CD4-positive, alpha-beta T cell (primary cell): ENCODE measurements around the gene CD4. TPM values are rescaled to one million over a fixed set of nuclear protein-coding genes. Genes with fewer than 3 reads are reported as not detected.

Source experiments
- ATAC-seq: fragments of 200-7000 bp; cut with Tn5 transposase; one replicate; pipeline ENCODE4 v1.10.0; 2022; ENCODE audit warnings: mild to moderate bottlenecking; ENCODE audit not compliant: poor library complexity
- CTCF ChIA-PET: fragments of 350-600 bp; sonication (Branson Sonifier 250); formaldehyde crosslinking; loops from one replicate; lab custom pipeline; 2021; ENCODE audit warnings: antibody characterized with exemption, inconsistent platforms; lab: Charles Lee
- POLR2A ChIA-PET: fragments of 350-600 bp; sonication (Branson Sonifier 250); formaldehyde crosslinking; loops from one replicate; lab custom pipeline; 2021; ENCODE audit warnings: antibody characterized with exemption, inconsistent platforms; lab: Charles Lee
- DNase-seq, 14 experiments: peaks; one replicate each; pipeline ENCODE4 v3.0.0-alpha.2; 2013 to 2020; ENCODE audit warnings: mixed read lengths in 2 of 14
- H3K27ac ChIP-seq, 2 donors: one replicate each; pipeline versions ENCODE4 v1.5.1 to v1.7.0; 2013; ENCODE audit warnings: low read length in 2 of 2, low read depth in 1 of 2, mild to moderate bottlenecking in 1 of 2
- H3K27me3 ChIP-seq, 2 experiments: 1 replicate in 1 of 2; 2 replicates in 1 of 2; pipeline versions ENCODE4 v1.6.1 to v1.7.0; 2013; ENCODE audit warnings: low read length in 2 of 2, control low read depth in 1 of 2, mild to moderate bottlenecking in 1 of 2, moderate library complexity in 1 of 2; ENCODE audit not compliant: insufficient read depth in 2 of 2, control insufficient read depth in 1 of 2
- H3K36me3 ChIP-seq: one replicate; pipeline ENCODE4 v1.6.1; 2013; ENCODE audit warnings: low read length, control low read depth; ENCODE audit not compliant: insufficient read depth
- H3K4me1 ChIP-seq: one replicate; pipeline ENCODE4 v1.6.1; 2013; ENCODE audit warnings: low read length, control low read depth; ENCODE audit not compliant: insufficient read depth
- H3K4me3 ChIP-seq: one replicate; pipeline ENCODE4 v1.5.1; 2013; ENCODE audit warnings: mild to moderate bottlenecking, low read length, moderate library complexity
- H3K9me3 ChIP-seq, 2 experiments: 1 replicate in 1 of 2; 2 replicates in 1 of 2; pipeline versions ENCODE4 v1.6.1 to v1.7.0; 2013; ENCODE audit warnings: low read length in 2 of 2, mild to moderate bottlenecking in 2 of 2, control low read depth in 1 of 2, moderate library complexity in 1 of 2; ENCODE audit not compliant: control insufficient read depth in 1 of 2, insufficient read depth in 1 of 2
- H3K27ac Mint-ChIP-seq: one replicate; pipeline ENCODE4 v1.8.0; 2020; ENCODE audit warnings: mixed read lengths
- H3K27me3 Mint-ChIP-seq: one replicate; pipeline ENCODE4 v1.8.0; 2021; ENCODE audit warnings: mixed read lengths
- H3K36me3 Mint-ChIP-seq: one replicate; pipeline ENCODE4 v1.8.0; 2021; ENCODE audit warnings: low read depth, mixed read lengths
- H3K4me1 Mint-ChIP-seq: one replicate; pipeline ENCODE4 v1.8.0; 2021; ENCODE audit warnings: low read depth, mixed read lengths
- H3K4me3 Mint-ChIP-seq: one replicate; pipeline ENCODE4 v1.8.0; 2020; ENCODE audit warnings: mild to moderate bottlenecking, mixed read lengths
- H3K9me3 Mint-ChIP-seq: one replicate; pipeline ENCODE4 v1.8.0; 2020; ENCODE audit warnings: mixed read lengths
- CTCF ChIP-seq: fragments of 200-600 bp; IDR thresholded peaks from one replicate; pipeline ENCODE4 v1.8.0; 2022; ENCODE audit warnings: antibody characterized with exemption, mild to moderate bottlenecking
- intact Hi-C, 2 experiments: fragments of 100-400 bp; cut with DNase I in 1 of 2; cut with micrococcal nuclease in 1 of 2; formaldehyde crosslinking; loops; one replicate each; pipeline versions ENCODE4 v1.15.1 to v1.9.0; 2023 to 2025; cut with DNase I, micrococcal nuclease
- total RNA-seq, 174 experiments: library from RNA in 2 of 174; stranded (reverse) in 2 of 174; gene quantifications; one replicate each; pipeline ENCODE4 v1.2.3 and lab custom pipeline; 2021 to 2026

The CD4 gene
- total RNA-seq, 2 experiments from 2014 or later: 134 to 136 TPM

GRCh38 chr12:6757028-6757690 is 32.2 kb upstream of the CD4 start:
- no peak overlapping the region for H3K27ac Mint-ChIP-seq
- H3K4me3 ChIP-seq: no peak overlapping the region
- intact Hi-C loops: no loop called here
- no peaks in the 10 kb centered on the region for H3K9me3 Mint-ChIP-seq
- H3K9me3 ChIP-seq: no peaks in the 10 kb centered on the region
- DNase-seq: no peak
- no peak for TF ChIP-seq CTCF
- no peaks in the 10 kb centered on the region for H3K36me3 ChIP-seq
- ChIA-PET CTCF (interaction anchor here (1.8 kb wide), 1 partner anchor 10 kb away, joined by 6 read pairs; no protein-coding TSS in a partner anchor), POLR2A (no interaction called here)
- peaks cover 17% of the 10 kb centered on the region for H3K4me1 ChIP-seq
- H3K36me3 Mint-ChIP-seq: peaks cover 6% of the 10 kb centered on the region
- H3K27me3 Mint-ChIP-seq: no peaks in the 10 kb centered on the region
- H3K27ac ChIP-seq: no peak overlapping the region
- no peak for ATAC-seq
- no peak overlapping the region for H3K4me3 Mint-ChIP-seq
- peaks cover 12% of the 10 kb centered on the region for H3K4me1 Mint-ChIP-seq
- peaks cover 0 to 3% of the 10 kb centered on the region in 2 experiments for H3K27me3 ChIP-seq

- intact Hi-C loops: no loop called here
Measured at GRCh38 chr12:6758506-6759095, 30.7 kb upstream of the CD4 start.

GRCh38 chr12:6759741-6760140 is 29.6 kb upstream of the CD4 start:
- Histone ChIP-seq H3K27ac (no peak overlapping the region), H3K27me3 (peaks cover 0 to 4% of the 10 kb centered on the region in 2 experiments), H3K4me3 (no peak overlapping the region), H3K9me3 (no peaks in the 10 kb centered on the region), H3K4me1 (peaks cover 10% of the 10 kb centered on the region), H3K36me3 (no peaks in the 10 kb centered on the region)
- TF ChIP-seq CTCF: no peak
- no peak overlapping the region for H3K4me3 Mint-ChIP-seq
- H3K27ac Mint-ChIP-seq: no peak overlapping the region
- POLR2A ChIA-PET: interaction anchor here (0.6 to 0.9 kb wide), 2 partner anchors 20 to 113 kb away, joined by 4 read pairs; no protein-coding TSS in a partner anchor
- no peaks in the 10 kb centered on the region for H3K36me3 Mint-ChIP-seq
- H3K4me1 Mint-ChIP-seq: peaks cover 8% of the 10 kb centered on the region
- intact Hi-C loops: no loop called here
- CTCF ChIA-PET: interaction anchor here (0.6 to 1.0 kb wide), 3 partner anchors 15 to 75 kb away, joined by 3 to 5 read pairs (median 3); no protein-coding TSS in a partner anchor
- ATAC-seq (no peak), DNase-seq (no peak)
- H3K27me3 Mint-ChIP-seq: peaks cover 9% of the 10 kb centered on the region
- no peaks in the 10 kb centered on the region for H3K9me3 Mint-ChIP-seq

More at GRCh38 chr12:6758506-6759095, 30.7 kb upstream of the CD4 start:
- Histone ChIP-seq H3K9me3 (no peaks in the 10 kb centered on the region), H3K27ac (no peak overlapping the region), H3K36me3 (no peaks in the 10 kb centered on the region), H3K4me3 (no peak overlapping the region), H3K4me1 (peaks cover 4% of the 10 kb centered on the region), H3K27me3 (peaks cover 0 to 3% of the 10 kb centered on the region in 2 experiments)
- POLR2A ChIA-PET: interaction anchor here (0.9 kb wide), 1 partner anchor 21 kb away, joined by 4 read pairs; no protein-coding TSS in a partner anchor
- ATAC-seq (no peak), DNase-seq (no peak)
- H3K4me3 Mint-ChIP-seq: no peak overlapping the region
- CTCF ChIA-PET: interaction anchor here (1.0 to 1.8 kb wide), 2 partner anchors 8 to 16 kb away, joined by 3 to 6 read pairs; no protein-coding TSS in a partner anchor
- H3K4me1 Mint-ChIP-seq: peaks cover 2% of the 10 kb centered on the region
- H3K9me3 Mint-ChIP-seq: no peaks in the 10 kb centered on the region
- TF ChIP-seq CTCF: no peak
- peaks cover under 1% of the 10 kb centered on the region for H3K36me3 Mint-ChIP-seq
- H3K27ac Mint-ChIP-seq: no peak overlapping the region
- H3K27me3 Mint-ChIP-seq: no peaks in the 10 kb centered on the region
